NT2/D1 (cell line): Measurements from ENCODE around the gene HYDIN.

Experiments
- DNase-seq: peaks from one replicate; pipeline ENCODE4 v3.0.0-alpha.2; 2011; ENCODE audit warnings: low read depth, low spot score
- H3K27me3 ChIP-seq: 2 replicates; pipeline ENCODE4 v1.6.0; 2011; ENCODE audit warnings: mild to moderate bottlenecking; ENCODE audit not compliant: insufficient read length, insufficient read depth
- H3K36me3 ChIP-seq: 2 replicates; pipeline ENCODE4 v1.6.1; 2011; ENCODE audit warnings: mild to moderate bottlenecking, low read length, mixed read lengths; ENCODE audit not compliant: insufficient read depth, insufficient read length
- H3K4me1 ChIP-seq: 2 replicates; pipeline ENCODE4 v1.5.1; 2011; ENCODE audit not compliant: insufficient read depth, insufficient read length
- H3K4me3 ChIP-seq: 2 replicates; pipeline ENCODE4 v1.5.1; 2011; ENCODE audit warnings: low read depth; ENCODE audit not compliant: insufficient read length
- H3K9ac ChIP-seq: 2 replicates; pipeline ENCODE4 v1.6.0; 2011; ENCODE audit warnings: low read depth; ENCODE audit not compliant: insufficient read length
- H3K9me3 ChIP-seq: 2 replicates; pipeline ENCODE4 v1.5.1; 2011; ENCODE audit warnings: mild to moderate bottlenecking, low read length; ENCODE audit not compliant: insufficient read depth
- SUZ12 ChIP-seq: IDR thresholded peaks from 2 replicates; pipeline ENCODE4 v1.6.1; 2011; ENCODE audit not compliant: insufficient read length, insufficient read depth; ENCODE audit errors: extremely low read depth
- YY1 ChIP-seq: IDR thresholded peaks from 2 replicates; pipeline ENCODE4 v1.6.1; 2011; ENCODE audit not compliant: insufficient read length, insufficient read depth
- ZNF274 ChIP-seq: IDR thresholded peaks from 2 replicates; pipeline ENCODE4 v1.6.1; 2011; ENCODE audit warnings: mild to moderate bottlenecking, low read depth, low read length

Gene HYDIN

DNA sequence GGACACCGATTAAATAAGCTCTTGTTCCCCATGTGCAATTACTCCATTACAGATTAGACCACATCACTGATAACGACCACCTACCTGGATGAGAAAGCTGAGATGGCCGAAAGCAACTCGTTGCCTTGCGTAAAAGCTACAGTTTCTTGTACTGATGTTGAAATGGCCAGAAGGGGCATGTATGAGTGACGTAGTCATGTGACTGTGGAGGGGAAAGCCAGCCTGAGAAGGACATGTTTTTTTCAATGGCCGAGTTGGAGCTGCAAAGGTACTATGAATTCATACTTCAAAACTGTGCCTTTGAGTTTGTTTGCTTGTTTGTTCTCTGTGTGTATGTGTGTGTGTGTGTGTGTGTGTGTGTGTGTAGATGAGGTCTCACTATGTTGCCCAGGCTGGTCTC lies 17.0 kb upstream of the HYDIN start:
- H3K36me3 ChIP-seq: no peaks in the 10 kb centered on the region
- H3K9me3 ChIP-seq: no peaks in the 10 kb centered on the region
- no peaks in the 10 kb centered on the region for H3K27me3 ChIP-seq
- H3K4me1 ChIP-seq: no peaks in the 10 kb centered on the region
- no peak for TF ChIP-seq ZNF274
- TF ChIP-seq SUZ12: no peak
- no peak for TF ChIP-seq YY1
- DNase-seq: no peak
- no peak overlapping the region for H3K4me3 ChIP-seq
- H3K9ac ChIP-seq: no peak overlapping the region

- no peak for TF ChIP-seq ZNF274
- TF ChIP-seq SUZ12: no peak
- no peak for TF ChIP-seq YY1
- no peaks in the 10 kb centered on the region for H3K27me3 ChIP-seq
- no peaks in the 10 kb centered on the region for H3K36me3 ChIP-seq
- no peak for DNase-seq
- no peaks in the 10 kb centered on the region for H3K4me1 ChIP-seq
- no peak overlapping the region for H3K4me3 ChIP-seq
- no peaks in the 10 kb centered on the region for H3K9me3 ChIP-seq
- no peak overlapping the region for H3K9ac ChIP-seq
Measured at GRCh38 chr16:71246309-71246708, 15.8 kb upstream of the HYDIN start.

- H3K9ac ChIP-seq: no peak overlapping the region
- no peaks in the 10 kb centered on the region for H3K4me1 ChIP-seq
- no peak overlapping the region for H3K4me3 ChIP-seq
- no peaks in the 10 kb centered on the region for H3K27me3 ChIP-seq
- no peaks in the 10 kb centered on the region for H3K9me3 ChIP-seq
- TF ChIP-seq SUZ12 (no peak), ZNF274 (no peak), YY1 (no peak)
- no peak for DNase-seq
- no peaks in the 10 kb centered on the region for H3K36me3 ChIP-seq
Measured at GRCh38 chr16:71244521-71244920, 14.0 kb upstream of the HYDIN start.

GRCh38 chr16:71242601-71243000 lies 12.1 kb upstream of the HYDIN start:
- H3K9me3 ChIP-seq: 0 out of 2 replicates have a peak, but pooled peaks cover 2% of the 10 kb centered on the region
- H3K4me1 ChIP-seq: no peaks in the 10 kb centered on the region
- TF ChIP-seq YY1 (no peak), ZNF274 (no peak), SUZ12 (no peak)
- DNase-seq: no peak
- no peaks in the 10 kb centered on the region for H3K36me3 ChIP-seq
- no peak overlapping the region for H3K9ac ChIP-seq
- H3K4me3 ChIP-seq: no peak overlapping the region
- H3K27me3 ChIP-seq: no peaks in the 10 kb centered on the region

- Histone ChIP-seq H3K4me3 (no peak overlapping the region), H3K9me3 (peaks cover 7% of the 10 kb centered on the region; the same call in 1 of the 2 replicates), H3K4me1 (no peaks in the 10 kb centered on the region), H3K9ac (no peak overlapping the region), H3K27me3 (no peaks in the 10 kb centered on the region), H3K36me3 (no peaks in the 10 kb centered on the region)
- no peak for DNase-seq
- TF ChIP-seq ZNF274 (no peak), SUZ12 (no peak), YY1 (no peak)
Measured at GRCh38 chr16:71242036-71242435, 11.5 kb upstream of the HYDIN start.

GRCh38 chr16:71229344-71229743 lies 1.2 kb downstream of the HYDIN start:
- no peaks in the 10 kb centered on the region for H3K4me1 ChIP-seq
- no peak overlapping the region for H3K4me3 ChIP-seq
- H3K9ac ChIP-seq: no peak overlapping the region
- no peaks in the 10 kb centered on the region for H3K27me3 ChIP-seq
- H3K36me3 ChIP-seq: no peaks in the 10 kb centered on the region
- peaks cover 33% of the 10 kb centered on the region for H3K9me3 ChIP-seq
- no peak for DNase-seq
- TF ChIP-seq SUZ12 (no peak), YY1 (no peak), ZNF274 (no peak)

DNA sequence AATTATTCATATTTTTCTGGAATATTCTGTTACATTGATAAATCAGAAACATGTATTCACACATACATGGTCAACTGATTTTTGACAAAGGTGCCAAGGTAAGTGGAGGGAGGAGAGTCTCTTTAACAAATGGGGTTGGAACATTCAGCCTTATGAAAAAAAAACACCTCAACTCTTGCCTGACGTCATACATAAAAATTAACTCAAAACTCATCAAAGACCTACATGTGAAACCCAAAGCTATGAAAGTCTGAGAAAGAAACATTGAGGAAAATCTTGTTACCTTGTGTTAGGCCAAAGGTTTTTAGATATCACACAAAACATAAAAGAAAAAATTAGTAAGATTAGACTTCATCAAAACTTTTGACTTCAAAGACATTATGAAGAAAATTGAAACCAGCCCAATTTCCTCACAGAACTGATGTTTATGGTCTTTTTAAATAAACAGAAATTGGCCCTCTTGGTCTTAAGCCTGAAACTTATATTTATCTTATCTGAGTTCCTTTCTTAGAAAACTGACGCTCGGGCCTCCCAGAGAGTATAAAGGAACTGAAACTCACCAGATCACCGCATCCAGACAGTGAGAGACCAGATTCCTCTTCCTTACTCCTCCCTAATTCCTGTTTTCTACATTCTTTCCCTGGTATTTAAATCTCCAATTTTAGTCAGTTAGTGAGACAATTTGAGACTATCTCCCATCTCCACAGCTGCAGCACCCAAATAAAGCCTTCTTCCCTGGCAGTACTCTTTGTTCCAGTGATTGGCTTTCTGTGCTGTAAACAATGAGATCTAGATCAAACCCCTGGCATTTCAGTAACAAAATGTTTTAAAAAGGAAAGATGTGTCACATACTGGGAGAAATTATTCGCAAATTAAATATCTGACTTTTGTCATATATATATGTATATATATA lies 4.0 kb downstream of the HYDIN start:
- Histone ChIP-seq H3K27me3 (no peaks in the 10 kb centered on the region), H3K4me3 (no peak overlapping the region), H3K9ac (no peak overlapping the region), H3K4me1 (no peaks in the 10 kb centered on the region), H3K36me3 (no peaks in the 10 kb centered on the region), H3K9me3 (peaks cover 47% of the 10 kb centered on the region)
- TF ChIP-seq YY1 (no peak), ZNF274 (no peak), SUZ12 (no peak)
- no peak for DNase-seq
